Fibroblast of lung (primary cell): Measurements from ENCODE around the gene NDUFB7.

ENCODE experiments used
- CTCF ChIP-seq, 2 donors: IDR thresholded peaks in 1 of 2; conservative IDR thresholded peaks in 1 of 2; 1 replicate in 1 of 2; 2 replicates in 1 of 2; pipeline ENCODE4 v1.5.1; 2011 to 2012; ENCODE audit warnings: low read length in 2 of 2, control low read depth in 1 of 2, inconsistent platforms in 1 of 2, low read depth in 1 of 2, mild to moderate bottlenecking in 1 of 2
- EZH2 ChIP-seq: IDR thresholded peaks from 2 replicates; pipeline ENCODE4 v1.5.1; 2012; ENCODE audit warnings: low read length, control low read depth, mild to moderate bottlenecking; ENCODE audit errors: missing control alignments

GRCh38 chr19:14540741-14541525 lies 30.9 kb downstream of the NDUFB7 start:
- no peak for TF ChIP-seq EZH2
- TF ChIP-seq CTCF (conservative IDR thresholded peaks at IDR 0.05 in 1 of 2, IDR thresholded peaks at IDR 0.05 in 1 of 2; ENCODE audit: low read depth in 1 of 2, low read length in 2 of 2): no peak
